ENCODE results near the gene NDEL1. TPM values are rescaled to one million over a fixed set of nuclear protein-coding genes. Genes with fewer than 3 reads are reported as not detected.

NDEL1 gene
- total RNA-seq, 1 donor from 2014 or later = 72.4 TPM

- Mint-ChIP-seq H3K27ac (no peak overlapping the region), H3K4me1 (ENCODE audit: low read depth) (peaks cover 5% of the 10 kb centered on the region), H3K27me3 (ENCODE audit: insufficient read depth) (no peaks in the 10 kb centered on the region), H3K36me3 (ENCODE audit: low read depth) (peaks cover 31% of the 10 kb centered on the region), H3K9me3 (no peaks in the 10 kb centered on the region), H3K4me3 (no peak overlapping the region)
- intact Hi-C loops (cut with micrococcal nuclease) = no loop called here
- no peak for DNase-seq (ENCODE audit: low spot score)
Observed at GRCh38 chr17:8466456-8466855, 30.8 kb downstream of the NDEL1 start.

DNA sequence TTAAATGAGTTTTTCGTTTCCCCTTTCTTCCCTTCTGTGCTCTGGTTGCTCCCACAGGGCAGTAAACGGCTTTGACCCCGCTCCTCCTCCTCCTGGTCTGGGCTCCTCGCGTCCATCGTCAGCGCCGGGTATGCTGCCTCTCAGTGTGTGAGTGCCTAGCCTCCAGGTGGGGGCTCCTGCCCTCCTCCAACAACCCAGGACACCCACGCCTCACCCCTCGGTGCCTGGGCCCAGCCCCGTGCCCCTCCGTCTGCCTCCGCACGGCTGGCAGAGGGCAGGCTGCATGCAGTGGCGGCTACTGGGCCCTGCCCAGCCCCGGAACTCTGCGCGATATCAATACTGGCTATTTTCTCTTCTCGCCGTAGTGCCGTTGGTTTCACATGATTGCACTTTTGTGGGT lies 31.2 kb downstream of the NDEL1 start:
- Mint-ChIP-seq H3K4me1 (ENCODE audit: low read depth) (peaks cover 5% of the 10 kb centered on the region), H3K27me3 (ENCODE audit: insufficient read depth) (no peaks in the 10 kb centered on the region), H3K27ac (no peak overlapping the region), H3K36me3 (ENCODE audit: low read depth) (peaks cover 29% of the 10 kb centered on the region), H3K4me3 (no peak overlapping the region), H3K9me3 (no peaks in the 10 kb centered on the region)
- no peak for DNase-seq (ENCODE audit: low spot score)
- intact Hi-C loops (cut with micrococcal nuclease) = no loop called here

DNA sequence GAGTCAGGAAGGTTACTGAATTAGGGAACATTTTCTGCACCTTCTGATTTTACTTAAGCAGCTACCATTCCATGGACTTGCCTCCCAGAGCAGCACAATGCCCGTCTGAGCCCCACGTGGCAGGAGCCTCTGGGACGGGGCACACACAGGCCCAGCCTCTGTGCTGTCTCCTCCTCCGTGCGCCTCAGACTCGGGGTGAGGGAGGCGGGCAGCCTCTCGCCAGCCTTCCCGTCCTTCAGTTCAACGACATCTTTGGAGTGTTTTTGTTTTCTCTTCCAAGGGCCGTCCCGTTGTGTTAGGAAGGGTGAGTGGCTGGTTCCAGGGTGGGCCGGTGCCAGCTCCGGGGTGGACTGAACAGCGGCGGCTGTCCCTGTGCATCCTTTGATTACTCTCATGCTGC lies 31.8 kb downstream of the NDEL1 start:
- no peak for DNase-seq (ENCODE audit: low spot score)
- H3K9me3 Mint-ChIP-seq = no peaks in the 10 kb centered on the region
- peaks cover 5% of the 10 kb centered on the region for H3K4me1 Mint-ChIP-seq (ENCODE audit: low read depth)
- intact Hi-C loops (cut with micrococcal nuclease) = no loop called here
- H3K4me3 Mint-ChIP-seq = no peak overlapping the region
- no peak overlapping the region for H3K27ac Mint-ChIP-seq
- peaks cover 24% of the 10 kb centered on the region for H3K36me3 Mint-ChIP-seq (ENCODE audit: low read depth)
- no peaks in the 10 kb centered on the region for H3K27me3 Mint-ChIP-seq (ENCODE audit: insufficient read depth)

DNA sequence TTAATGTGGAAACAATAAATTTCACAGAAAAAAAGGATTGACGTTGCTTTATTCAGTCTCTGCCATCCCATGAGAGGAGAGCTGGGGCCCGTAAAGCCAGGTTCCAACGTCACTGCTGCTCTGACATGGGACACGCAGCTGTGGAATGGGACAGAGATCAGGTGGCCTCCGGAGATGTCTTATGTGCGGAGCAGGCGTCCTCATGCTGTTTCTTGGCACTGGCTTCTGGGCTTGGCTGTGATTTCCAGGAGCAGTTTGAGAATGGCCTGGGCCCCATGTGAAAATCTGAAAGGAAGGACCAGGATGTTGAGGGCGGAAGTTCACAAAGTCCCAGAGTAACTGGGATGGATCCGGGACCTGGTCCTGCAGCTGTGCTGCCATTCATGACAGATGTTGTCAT lies 32.4 kb downstream of the NDEL1 start:
- DNase-seq (ENCODE audit: low spot score) = no peak
- H3K4me3 Mint-ChIP-seq = no peak overlapping the region
- H3K27ac Mint-ChIP-seq = no peak overlapping the region
- H3K27me3 Mint-ChIP-seq (ENCODE audit: insufficient read depth) = no peaks in the 10 kb centered on the region
- H3K36me3 Mint-ChIP-seq (ENCODE audit: low read depth) = peaks cover 27% of the 10 kb centered on the region
- no peaks in the 10 kb centered on the region for H3K9me3 Mint-ChIP-seq
- peaks cover 3% of the 10 kb centered on the region for H3K4me1 Mint-ChIP-seq (ENCODE audit: low read depth)
- intact Hi-C loops (cut with micrococcal nuclease) = no loop called here

DNA sequence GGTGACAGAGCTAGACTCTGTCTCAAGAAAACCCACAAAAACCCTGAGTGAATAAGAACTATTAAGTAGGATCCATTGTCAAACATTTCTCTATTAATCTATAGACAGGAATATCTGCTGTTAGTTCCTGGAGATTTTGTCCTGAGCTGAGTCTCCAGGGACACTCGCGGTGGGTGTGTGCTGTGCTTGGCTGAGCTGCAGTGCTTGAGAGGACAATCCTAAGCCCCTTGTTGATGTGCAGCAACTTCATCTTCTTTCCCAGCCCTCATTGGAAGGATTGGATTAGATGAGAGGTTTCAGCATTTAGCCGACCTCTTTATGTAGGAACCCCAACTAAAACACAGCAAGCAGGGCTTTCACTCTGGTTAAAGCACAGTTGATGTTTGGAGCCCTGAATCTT lies 33.3 kb downstream of the NDEL1 start:
- DNase-seq (ENCODE audit: low spot score) = no peak
- Mint-ChIP-seq H3K27me3 (ENCODE audit: insufficient read depth) (no peaks in the 10 kb centered on the region), H3K27ac (no peak overlapping the region)

GRCh38 chr17:8469964-8470363 lies 34.3 kb downstream of the NDEL1 start:
- intact Hi-C loops (cut with micrococcal nuclease) = no loop called here
- Mint-ChIP-seq H3K9me3 (no peaks in the 10 kb centered on the region), H3K4me3 (no peak overlapping the region), H3K27me3 (ENCODE audit: insufficient read depth) (no peaks in the 10 kb centered on the region), H3K36me3 (ENCODE audit: low read depth) (peaks cover 27% of the 10 kb centered on the region), H3K27ac (no peak overlapping the region), H3K4me1 (ENCODE audit: low read depth) (no peaks in the 10 kb centered on the region)
- no peak for DNase-seq (ENCODE audit: low spot score)

More for the DNA sequence above, 33.3 kb downstream of the NDEL1 start:
- Mint-ChIP-seq H3K4me3 (no peak overlapping the region), H3K36me3 (ENCODE audit: low read depth) (peaks cover 26% of the 10 kb centered on the region), H3K4me1 (ENCODE audit: low read depth) (no peaks in the 10 kb centered on the region), H3K9me3 (no peaks in the 10 kb centered on the region)
- intact Hi-C loops (cut with micrococcal nuclease) = no loop called here

DNA sequence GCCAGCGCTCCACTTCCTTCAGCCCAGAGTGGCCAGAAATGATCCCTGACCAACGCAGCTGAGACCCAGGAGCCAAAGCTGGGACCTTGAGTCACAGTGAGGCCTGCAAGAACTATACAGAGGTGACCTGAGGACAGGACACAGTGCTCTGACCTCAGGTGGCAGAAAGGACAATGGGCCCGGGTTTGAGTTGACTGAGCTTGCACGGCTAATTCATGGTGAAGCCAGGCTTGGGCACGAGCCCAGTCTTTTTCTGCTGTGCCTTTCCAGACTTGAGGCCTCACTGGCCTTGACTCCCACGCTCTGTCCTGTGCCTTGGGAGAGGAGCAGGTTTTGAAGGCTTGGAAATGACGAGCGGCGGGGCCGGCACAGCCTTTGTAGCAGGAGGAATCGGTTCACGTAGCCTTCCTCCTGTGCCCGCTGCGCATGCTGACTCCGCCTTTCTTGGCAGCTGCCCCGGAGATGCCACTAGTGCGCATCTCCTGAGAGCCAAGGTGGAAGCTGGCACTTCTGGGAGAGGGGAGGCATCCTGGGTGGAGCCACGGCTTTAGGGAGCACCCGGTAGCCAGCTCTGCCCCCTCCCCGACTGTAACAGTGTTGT lies 34.9 kb downstream of the NDEL1 start:
- H3K4me3 Mint-ChIP-seq = no peak overlapping the region
- H3K27ac Mint-ChIP-seq = no peak overlapping the region
- H3K4me1 Mint-ChIP-seq (ENCODE audit: low read depth) = no peaks in the 10 kb centered on the region
- peaks cover 29% of the 10 kb centered on the region for H3K36me3 Mint-ChIP-seq (ENCODE audit: low read depth)
- intact Hi-C loops (cut with micrococcal nuclease) = no loop called here
- no peaks in the 10 kb centered on the region for H3K9me3 Mint-ChIP-seq
- no peaks in the 10 kb centered on the region for H3K27me3 Mint-ChIP-seq (ENCODE audit: insufficient read depth)
- DNase-seq (ENCODE audit: low spot score) = no peak

DNA sequence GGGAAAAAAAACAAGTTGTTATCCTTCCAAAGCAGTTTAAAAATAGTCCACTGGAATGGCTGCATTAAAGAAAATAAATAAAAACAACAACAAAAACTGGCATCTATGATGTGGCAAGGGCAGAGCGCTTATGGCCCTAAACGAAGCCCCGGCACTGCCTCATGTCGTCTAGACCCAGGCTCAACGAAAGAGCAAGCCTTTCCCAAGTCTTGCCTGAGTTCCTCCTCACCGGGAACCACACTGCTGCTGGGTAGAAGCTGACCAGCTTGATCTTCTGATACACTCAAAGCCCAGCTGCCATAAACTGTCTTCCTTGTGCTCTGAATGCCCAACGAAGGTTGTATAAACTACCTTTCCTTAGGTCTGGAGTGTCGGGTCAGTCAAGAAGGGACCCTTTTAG lies 37.0 kb downstream of the NDEL1 start:
- H3K4me3 Mint-ChIP-seq = no peak overlapping the region
- intact Hi-C loops (cut with micrococcal nuclease) = no loop called here
- peaks cover 23% of the 10 kb centered on the region for H3K36me3 Mint-ChIP-seq (ENCODE audit: low read depth)
- no peak overlapping the region for H3K27ac Mint-ChIP-seq
- H3K27me3 Mint-ChIP-seq (ENCODE audit: insufficient read depth) = no peaks in the 10 kb centered on the region
- no peaks in the 10 kb centered on the region for H3K9me3 Mint-ChIP-seq
- no peaks in the 10 kb centered on the region for H3K4me1 Mint-ChIP-seq (ENCODE audit: low read depth)
- no peak for DNase-seq (ENCODE audit: low spot score)

GRCh38 chr17:8473451-8474192 lies 37.9 kb downstream of the NDEL1 start:
- Mint-ChIP-seq H3K4me1 (ENCODE audit: low read depth) (no peaks in the 10 kb centered on the region), H3K4me3 (no peak overlapping the region), H3K9me3 (no peaks in the 10 kb centered on the region), H3K36me3 (ENCODE audit: low read depth) (peaks cover 23% of the 10 kb centered on the region), H3K27me3 (ENCODE audit: insufficient read depth) (no peaks in the 10 kb centered on the region), H3K27ac (no peak overlapping the region)
- intact Hi-C loops (cut with micrococcal nuclease) = no loop called here
- no peak for DNase-seq (ENCODE audit: low spot score)

- no peaks in the 10 kb centered on the region for H3K27me3 Mint-ChIP-seq (ENCODE audit: insufficient read depth)
- intact Hi-C loops (cut with micrococcal nuclease) = no loop called here
- no peak overlapping the region for H3K27ac Mint-ChIP-seq
- H3K4me1 Mint-ChIP-seq (ENCODE audit: low read depth) = no peaks in the 10 kb centered on the region
- no peak overlapping the region for H3K4me3 Mint-ChIP-seq
- peaks cover 23% of the 10 kb centered on the region for H3K36me3 Mint-ChIP-seq (ENCODE audit: low read depth)
- H3K9me3 Mint-ChIP-seq = no peaks in the 10 kb centered on the region
- DNase-seq (ENCODE audit: low spot score) = no peak
Observed at GRCh38 chr17:8474826-8475225, 39.1 kb downstream of the NDEL1 start.

GRCh38 chr17:8475227-8475626 lies 39.5 kb downstream of the NDEL1 start:
- Mint-ChIP-seq H3K27me3 (ENCODE audit: insufficient read depth) (no peaks in the 10 kb centered on the region), H3K36me3 (ENCODE audit: low read depth) (peaks cover 23% of the 10 kb centered on the region), H3K27ac (no peak overlapping the region), H3K9me3 (no peaks in the 10 kb centered on the region), H3K4me3 (no peak overlapping the region), H3K4me1 (ENCODE audit: low read depth) (no peaks in the 10 kb centered on the region)
- intact Hi-C loops (cut with micrococcal nuclease) = no loop called here
- DNase-seq (ENCODE audit: low spot score) = no peak

GRCh38 chr17:8475781-8476180 lies 40.1 kb downstream of the NDEL1 start:
- DNase-seq (ENCODE audit: low spot score) = no peak
- Mint-ChIP-seq H3K36me3 (ENCODE audit: low read depth) (peaks cover 26% of the 10 kb centered on the region), H3K27me3 (ENCODE audit: insufficient read depth) (no peaks in the 10 kb centered on the region), H3K9me3 (no peaks in the 10 kb centered on the region), H3K4me1 (ENCODE audit: low read depth) (no peaks in the 10 kb centered on the region), H3K4me3 (no peak overlapping the region), H3K27ac (no peak overlapping the region)
- intact Hi-C loops (cut with micrococcal nuclease) = no loop called here

DNA sequence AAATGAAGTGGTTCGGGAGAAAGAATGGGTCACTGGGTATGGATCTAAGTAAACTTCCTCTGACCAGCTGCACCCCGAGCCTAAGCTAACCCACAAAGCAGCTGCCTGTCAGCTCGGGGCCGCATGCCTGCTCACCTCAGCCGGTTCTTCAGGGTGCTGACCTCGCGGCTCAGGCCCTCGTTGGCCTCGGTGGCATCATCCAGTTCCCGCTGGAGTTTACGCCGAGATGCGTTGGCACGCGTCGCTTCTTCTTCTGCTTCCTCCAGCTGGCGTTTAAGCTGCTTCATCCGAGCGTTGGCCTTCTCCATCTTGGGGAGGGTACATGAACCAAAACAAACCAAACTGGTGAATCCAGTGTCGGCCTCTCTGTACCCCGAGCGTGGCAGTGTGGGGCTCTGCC lies 41.1 kb downstream of the NDEL1 start:
- intact Hi-C loops (cut with micrococcal nuclease) = no loop called here
- no peak for DNase-seq (ENCODE audit: low spot score)
- no peak overlapping the region for H3K27ac Mint-ChIP-seq
- no peaks in the 10 kb centered on the region for H3K9me3 Mint-ChIP-seq
- no peaks in the 10 kb centered on the region for H3K4me1 Mint-ChIP-seq (ENCODE audit: low read depth)
- no peak overlapping the region for H3K4me3 Mint-ChIP-seq
- peaks cover 28% of the 10 kb centered on the region for H3K36me3 Mint-ChIP-seq (ENCODE audit: low read depth)
- no peaks in the 10 kb centered on the region for H3K27me3 Mint-ChIP-seq (ENCODE audit: insufficient read depth)

DNA sequence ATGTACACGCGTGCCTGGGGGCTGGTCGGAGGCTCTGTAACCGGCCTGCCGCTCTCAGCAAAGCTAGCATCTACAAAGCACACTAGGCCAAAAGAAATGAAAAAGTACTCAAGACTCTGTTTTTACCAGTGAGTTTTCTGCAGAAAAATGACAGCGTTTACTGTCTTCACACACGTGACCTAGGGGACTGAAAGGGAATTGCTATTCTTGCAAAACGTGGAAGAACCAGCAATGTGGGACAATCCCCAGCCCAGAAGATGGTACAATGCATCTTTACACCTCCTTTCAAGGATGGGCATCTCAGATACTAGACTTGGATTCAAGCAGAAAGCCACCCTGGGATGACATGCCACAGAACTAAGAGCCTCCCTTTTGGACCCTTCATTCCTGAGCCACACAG lies 41.5 kb downstream of the NDEL1 start:
- no peaks in the 10 kb centered on the region for H3K27me3 Mint-ChIP-seq (ENCODE audit: insufficient read depth)
- H3K4me3 Mint-ChIP-seq = no peak overlapping the region
- intact Hi-C loops (cut with micrococcal nuclease) = no loop called here
- H3K4me1 Mint-ChIP-seq (ENCODE audit: low read depth) = no peaks in the 10 kb centered on the region
- peaks cover 32% of the 10 kb centered on the region for H3K36me3 Mint-ChIP-seq (ENCODE audit: low read depth)
- no peak overlapping the region for H3K27ac Mint-ChIP-seq
- H3K9me3 Mint-ChIP-seq = no peaks in the 10 kb centered on the region
- DNase-seq (ENCODE audit: low spot score) = no peak
